Measurements from ENCODE around the gene SPTBN1. TPM values are rescaled to one million over a fixed set of nuclear protein-coding genes. Genes with fewer than 3 reads are reported as not detected.

The SPTBN1 gene
- total and polyA plus RNA-seq, 5 donors: 141 to 348 (median 331) TPM

DNA sequence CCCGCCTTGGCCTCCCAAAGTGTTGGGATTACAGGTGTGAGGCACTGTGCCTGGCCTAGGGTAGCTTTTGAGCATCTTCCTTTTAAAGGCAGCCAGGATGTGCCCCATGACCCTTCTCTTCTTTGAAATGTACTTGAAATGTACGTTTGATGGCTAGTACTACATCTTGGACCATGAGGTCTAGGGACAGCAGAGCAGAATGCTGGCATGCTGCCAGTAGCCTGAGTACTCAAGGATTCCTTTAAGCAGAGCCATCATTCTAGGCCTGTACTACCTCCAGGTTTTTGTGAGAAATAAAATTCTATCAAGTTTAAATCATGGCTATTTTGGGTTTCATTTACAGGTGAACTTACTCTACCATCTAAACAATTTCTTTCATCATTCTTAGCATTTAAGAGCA is 264.4 kb downstream of the SPTBN1 start:
- H3K27me3 ChIP-seq (ENCODE audit: control insufficient read depth, insufficient read depth): no peaks in the 10 kb centered on the region
- ATAC-seq (no peak), DNase-seq (peak in 1 of 3 donors; percentile 31)
- no peak overlapping the region for H3K27ac ChIP-seq (ENCODE audit: low read length)
- H3K4me3 ChIP-seq (ENCODE audit: low read length): no peak overlapping the region
- intact Hi-C loops (cut with DNase I): loop anchor here in 2 of 4 donors (10.0 kb wide), 1 partner anchor 114 kb away; no protein-coding TSS in a partner anchor
- H3K4me1 ChIP-seq (ENCODE audit: control insufficient read depth, insufficient read depth, low read length): no peaks in the 10 kb centered on the region
- no peaks in the 10 kb centered on the region for H3K9me3 ChIP-seq (ENCODE audit: control insufficient read depth, low read length)
- WGBS: 66% methylated on average over 2 of the region's 2 CpGs

Other genes starting within 250 kb of the SPTBN1 start
- gene TSPYL6, start 200.1 kb upstream of the SPTBN1 start, total RNA-seq: not detected
- not detected for gene TSPYL6, start 200.1 kb upstream of the SPTBN1 start, polyA plus RNA-seq